CD4-positive, alpha-beta T cell treated with Interleukin-4 for 4 hours (primary cell): ENCODE results near the gene CABLES2.
"Not testable (repeated sequence)": the region's sequence is repeated elsewhere in the genome, so short reads cannot be mapped to it uniquely, and the experiment has no call there.

Experiments
- DNase-seq: peaks from one replicate; pipeline ENCODE4 v3.0.0-alpha.2; 2020

The CABLES2 gene

DNA sequence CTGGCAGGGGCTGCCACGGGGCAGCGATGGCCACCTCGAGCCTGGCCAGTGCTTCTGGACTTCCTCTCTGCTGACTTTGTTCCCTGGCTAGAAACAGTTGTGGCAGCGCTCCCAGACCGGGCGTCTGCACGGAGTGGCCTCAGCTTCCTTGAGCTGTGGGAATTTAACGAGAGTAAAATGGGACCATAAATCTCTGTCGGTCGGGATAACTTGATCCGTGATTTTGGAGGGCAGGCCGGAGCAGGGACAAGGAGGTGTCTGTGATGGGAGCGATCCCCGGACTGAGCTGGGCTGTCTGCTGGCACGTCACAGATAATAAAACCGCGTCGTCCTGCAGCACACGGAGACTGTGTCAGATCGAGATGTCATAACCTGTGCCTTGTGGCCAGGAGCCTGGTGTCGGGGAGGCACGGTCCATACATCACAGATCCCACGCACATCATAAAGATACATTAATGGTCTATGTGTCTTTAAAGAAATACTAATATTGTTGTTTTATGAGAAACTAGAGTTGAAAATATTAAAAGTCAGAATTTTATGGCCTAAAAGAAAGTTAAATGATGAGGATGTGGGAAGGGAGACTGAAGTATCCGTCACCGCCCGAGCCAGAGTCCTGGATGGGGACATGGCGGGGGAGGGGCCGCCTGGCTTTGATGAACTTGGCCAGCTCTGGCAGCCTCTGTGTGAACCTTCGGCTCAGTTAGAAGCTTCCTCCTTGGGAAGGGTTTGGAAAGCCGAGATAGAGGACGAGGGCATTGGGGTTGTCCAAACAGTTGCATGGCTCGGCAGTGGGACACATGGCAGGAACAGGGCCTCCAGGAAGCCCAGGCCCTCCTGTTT is 26.8 kb upstream of the CABLES2 start:
- no peak for DNase-seq

DNA sequence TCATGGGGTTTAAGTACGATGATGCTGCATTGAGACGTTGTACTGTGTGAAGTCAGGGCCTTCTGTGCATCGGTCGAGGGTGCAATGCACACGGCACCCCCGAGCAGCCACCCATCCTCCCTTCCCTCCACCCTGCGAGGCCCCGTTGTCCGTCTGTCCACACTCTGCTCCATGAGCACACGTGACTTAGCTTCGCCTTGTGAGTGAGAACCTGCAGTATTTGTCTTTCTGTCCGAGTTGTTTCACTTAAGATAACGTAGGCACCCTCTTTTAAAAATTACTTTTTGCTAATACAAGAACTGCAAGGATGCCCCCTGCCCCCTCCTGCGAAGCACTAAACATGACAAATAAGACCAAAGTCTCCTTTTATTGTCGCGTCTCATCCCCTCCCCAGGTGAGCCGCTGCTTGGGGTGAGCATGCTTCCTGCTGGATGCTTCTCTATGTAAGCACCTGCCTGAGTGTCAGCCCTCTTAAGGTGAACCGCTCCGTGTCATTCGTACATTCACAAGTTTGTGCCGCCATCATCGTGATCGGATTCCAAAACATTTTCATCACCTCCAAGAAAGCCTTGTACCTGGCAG is 23.9 kb upstream of the CABLES2 start:
- no peak for DNase-seq

DNA sequence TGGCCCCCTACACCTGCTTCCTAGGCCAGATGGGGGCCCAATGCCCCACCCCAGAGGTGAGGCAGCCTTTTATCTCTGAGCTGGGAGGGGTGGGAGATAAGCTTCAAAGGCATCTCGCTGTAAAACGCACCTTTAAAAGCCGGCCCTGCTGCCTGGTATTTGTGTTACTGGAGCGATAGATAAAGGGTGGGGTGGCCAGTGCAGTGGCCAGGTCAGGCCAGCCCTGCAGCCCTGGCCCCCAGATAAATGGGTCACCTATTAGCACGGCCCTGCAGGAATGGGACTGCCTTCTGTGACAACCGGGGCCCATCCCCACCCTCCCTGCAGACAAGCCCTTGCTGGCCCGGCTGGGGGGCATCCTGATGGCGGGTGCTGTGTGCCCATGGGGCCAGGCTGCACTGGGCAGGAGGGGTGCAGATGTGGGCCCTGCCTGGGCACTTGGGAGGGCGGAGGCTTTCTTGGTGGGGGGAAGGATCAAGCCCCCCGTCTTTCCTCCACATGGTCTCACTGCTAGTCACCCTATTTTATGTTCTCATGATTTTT is 23.3 kb upstream of the CABLES2 start:
- DNase-seq, result no peak

GRCh38 chr20:62429455-62430310 is 22.6 kb upstream of the CABLES2 start:
- DNase-seq, result no peak

DNA sequence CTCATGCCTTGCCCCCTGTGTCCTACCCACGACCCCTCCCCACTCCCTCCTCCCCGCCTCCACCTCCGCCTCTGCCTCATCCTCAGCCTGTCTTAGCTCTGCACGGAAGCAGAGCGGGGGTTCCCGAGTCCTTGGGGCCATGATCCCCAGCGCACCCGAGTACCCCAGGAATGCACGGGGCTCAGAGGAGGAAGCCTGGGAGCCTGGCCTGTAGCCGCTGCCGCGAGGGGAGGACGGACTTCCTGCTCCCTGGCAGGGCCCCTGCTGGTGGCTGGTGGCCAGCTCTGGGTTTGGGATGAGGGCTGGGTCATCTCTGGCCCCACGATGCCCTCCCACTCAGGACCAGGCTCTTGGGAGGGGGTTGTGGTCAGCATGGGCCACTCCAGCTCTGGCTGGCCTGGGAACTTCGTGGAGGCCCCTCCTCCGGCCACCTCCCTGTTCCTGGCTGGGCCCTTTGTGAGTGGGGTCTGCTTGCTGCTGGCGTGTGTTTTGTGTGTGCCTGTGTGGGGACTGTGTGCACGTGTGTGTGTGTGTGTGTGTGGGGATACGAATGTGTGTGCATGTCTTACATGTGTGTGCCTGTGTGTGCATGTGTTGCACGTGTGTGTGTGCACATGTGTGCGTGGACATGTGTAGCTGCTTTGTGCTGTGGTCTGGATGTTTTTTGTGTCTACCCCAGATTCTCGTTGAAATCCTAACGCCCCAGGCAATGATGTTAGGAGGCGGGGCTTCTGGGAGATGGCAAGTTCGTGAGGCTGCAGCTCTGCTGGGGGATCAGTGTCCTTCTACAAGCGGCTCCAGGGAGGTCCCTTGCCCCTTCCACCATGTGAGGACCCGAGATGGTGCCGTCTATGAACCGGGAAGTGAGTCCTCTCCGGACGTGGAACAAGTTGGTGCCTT is 21.6 kb upstream of the CABLES2 start:
- DNase-seq, result no peak

- DNase-seq, result no peak
Observed at GRCh38 chr20:62428002-62428372, 20.9 kb upstream of the CABLES2 start.

- no peak for DNase-seq
Observed at GRCh38 chr20:62427172-62428001, 20.3 kb upstream of the CABLES2 start, which contains the start of gene RBBP8NL. Gene RBBP8NL (minus strand): TSS chr20:62427539. CDS start chr20:62419647, 7,892 bp downstream.

GRCh38 chr20:62426699-62427131 is 19.6 kb upstream of the CABLES2 start:
- DNase-seq, result no peak

GRCh38 chr20:62426059-62426348 is 18.9 kb upstream of the CABLES2 start:
- DNase-seq, result not testable (repeated sequence)

- DNase-seq, result no peak
Observed at GRCh38 chr20:62425281-62426058, 18.4 kb upstream of the CABLES2 start.

DNA sequence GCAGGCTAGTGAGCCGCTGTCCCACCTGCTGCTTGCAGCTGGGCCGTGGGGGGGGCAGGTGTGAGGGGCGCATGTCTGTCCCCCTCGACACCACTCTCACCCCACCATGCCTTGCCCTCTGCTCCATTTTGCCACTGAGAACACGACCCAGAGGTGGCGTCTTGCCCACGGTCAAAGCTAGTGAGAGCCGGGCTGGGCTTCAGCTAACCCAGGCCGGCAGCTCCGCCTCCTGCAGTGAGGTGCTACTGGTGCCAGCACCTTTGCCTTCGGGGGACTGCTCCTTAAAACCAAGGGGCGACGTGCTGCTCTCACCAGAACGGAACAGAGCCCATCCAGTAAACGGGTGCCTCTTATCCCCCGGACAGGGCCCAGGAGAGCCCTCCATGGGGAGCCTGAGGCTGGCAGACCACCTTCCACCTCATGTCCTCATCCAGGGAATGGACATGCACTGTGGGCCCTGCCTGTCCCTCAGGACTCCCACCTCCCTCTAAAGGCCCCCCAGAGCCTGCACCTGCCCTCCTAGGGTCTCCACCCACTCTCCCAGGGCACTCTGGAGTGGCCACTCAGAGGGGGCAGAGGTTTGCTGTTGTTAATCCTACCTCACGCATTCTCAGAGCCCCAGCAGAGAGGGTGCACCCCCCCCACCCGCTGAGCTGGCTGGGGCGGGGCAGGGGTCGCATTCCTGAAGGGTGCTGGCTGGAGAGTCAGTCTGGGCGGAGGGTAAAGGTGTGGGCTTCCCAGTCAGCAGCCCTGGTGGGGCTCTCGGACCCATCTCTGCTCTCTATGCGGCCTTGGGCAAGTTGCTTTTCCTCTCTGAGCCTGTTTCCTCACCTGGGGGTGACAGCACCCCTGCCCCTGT is 17.4 kb upstream of the CABLES2 start:
- DNase-seq, result no peak

DNA sequence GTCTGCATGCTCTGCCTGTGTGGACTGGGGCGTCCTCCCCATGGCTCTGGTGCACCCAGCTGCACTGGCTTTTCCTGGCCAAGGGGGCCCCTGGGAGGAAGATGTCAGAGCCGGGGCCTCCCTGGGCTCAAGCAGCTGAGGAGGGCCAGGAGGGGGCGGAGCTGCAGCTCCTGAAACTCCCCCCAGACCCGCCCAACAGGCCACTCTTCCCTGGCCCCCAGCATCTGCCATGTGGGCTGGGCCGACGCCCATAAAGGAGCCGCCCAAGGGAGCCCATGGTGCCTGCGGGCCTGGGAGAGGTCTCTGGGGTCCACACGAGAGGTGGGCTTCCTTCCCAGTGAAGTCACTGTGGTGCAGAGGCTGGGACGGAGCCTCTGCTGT is 16.2 kb upstream of the CABLES2 start:
- no peak for DNase-seq

DNA sequence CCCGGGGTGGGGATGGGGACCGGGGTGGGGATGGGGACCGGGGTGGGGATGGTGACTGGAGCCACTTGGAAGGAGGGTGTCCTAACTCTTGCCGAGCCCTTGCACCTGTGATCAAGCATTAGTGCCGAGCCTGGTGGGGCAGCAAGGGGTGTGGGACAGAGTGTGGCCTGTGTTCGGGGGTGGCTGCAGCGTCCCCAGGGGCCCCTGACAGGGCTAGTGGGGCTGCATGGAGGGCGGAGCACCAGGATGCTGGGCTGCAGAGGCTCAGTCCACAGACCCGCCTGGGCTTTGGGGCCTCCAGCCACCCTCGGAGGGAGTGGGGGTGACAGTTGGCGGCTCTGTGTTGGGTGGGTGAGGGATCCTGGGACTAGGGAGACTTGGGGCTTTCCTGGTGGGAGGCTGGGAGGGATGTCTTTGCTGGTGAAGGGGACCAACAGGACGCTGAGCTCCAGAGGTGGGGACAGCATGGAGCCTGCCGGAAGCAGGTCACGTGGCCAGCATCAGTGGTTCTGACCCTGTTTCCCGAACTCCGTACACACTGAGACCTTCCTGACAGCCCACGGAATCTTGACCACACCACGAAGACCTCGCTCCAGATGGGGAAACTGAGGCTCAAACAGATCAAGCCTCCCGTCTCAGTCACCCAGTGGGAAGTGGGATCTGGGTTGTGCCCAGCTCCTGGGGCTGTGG is 15.7 kb upstream of the CABLES2 start:
- DNase-seq, result no peak

DNA sequence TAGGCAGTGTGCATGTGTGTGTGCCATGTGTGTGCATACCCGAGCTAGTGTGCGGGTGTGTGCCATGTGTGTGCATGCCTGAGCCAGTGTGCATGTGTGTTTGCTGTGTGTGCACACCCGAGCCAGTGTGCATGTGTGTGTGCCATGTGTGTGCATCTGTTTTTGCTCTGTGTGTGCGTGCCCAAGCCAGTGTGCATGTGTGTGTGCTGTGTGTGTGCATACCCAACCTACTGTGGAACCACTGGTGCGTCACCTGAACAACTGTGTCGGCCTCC is 14.6 kb upstream of the CABLES2 start:
- DNase-seq, result no peak

DNA sequence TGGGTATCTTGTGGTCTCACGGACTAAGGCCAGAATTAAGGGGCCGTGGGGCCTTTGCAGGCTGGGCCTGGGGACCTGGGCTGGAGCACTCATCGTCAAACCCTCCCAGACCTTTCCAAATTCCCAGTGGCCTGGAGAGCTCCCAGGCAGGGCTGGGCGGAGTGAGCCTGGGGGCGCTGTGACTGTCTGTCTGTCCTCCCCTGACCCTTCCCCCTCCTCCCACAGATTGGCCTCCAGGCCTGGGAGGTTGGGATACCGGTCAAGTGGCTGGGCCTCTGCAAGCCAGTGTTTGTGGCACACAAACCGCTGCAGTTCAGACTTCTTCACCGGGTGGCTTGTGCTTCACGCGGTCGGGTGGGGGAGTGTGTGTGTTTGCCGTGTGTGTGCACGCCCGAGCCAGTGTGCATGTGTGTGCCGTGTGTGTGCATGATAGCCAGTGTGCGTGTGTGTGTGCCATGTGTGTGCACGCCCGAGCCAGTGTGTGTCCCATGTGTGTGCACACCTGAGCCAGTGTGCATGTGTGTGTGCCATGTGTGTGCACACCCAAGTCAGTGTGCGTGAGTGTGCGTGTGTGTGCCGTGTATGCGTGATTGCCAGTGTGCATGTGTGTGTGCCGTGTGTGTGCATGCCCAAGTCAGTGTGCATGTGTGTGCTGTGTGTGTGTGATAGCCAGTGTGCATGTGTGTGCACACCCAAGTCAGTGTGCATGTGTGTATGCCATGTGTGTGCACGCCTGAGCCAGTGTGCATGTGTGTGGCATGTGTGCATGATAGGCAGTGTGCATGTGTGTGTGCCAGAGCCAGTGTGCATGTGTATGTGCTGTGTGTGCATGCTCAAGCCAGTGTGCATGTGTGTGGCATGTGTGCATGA is 14.0 kb upstream of the CABLES2 start:
- DNase-seq, result no peak

DNA sequence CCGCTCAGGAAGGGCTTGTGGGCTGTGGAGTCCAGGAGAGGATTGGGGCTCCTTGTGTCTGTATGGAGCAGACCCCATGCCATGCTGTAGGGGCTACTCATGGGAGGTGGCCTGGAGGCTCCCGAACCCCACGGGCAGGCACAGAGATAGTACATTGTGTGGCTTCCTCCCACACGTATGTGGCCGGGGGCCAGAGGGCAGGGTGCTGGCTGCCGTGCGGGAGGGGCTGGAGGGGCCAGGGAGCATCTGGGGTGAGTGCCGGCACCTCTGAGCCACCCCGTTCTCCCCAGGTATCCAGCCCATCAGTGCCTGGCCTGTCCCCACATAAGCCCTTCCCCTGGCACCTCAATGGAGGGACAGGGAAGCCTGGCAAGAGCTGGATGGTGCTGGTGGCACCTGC is 12.7 kb upstream of the CABLES2 start:
- no peak for DNase-seq

- DNase-seq, result no peak
Observed at GRCh38 chr20:62418709-62419487, 11.8 kb upstream of the CABLES2 start.
